ENCODE data around the gene GBGT1.

The GBGT1 gene

GRCh38 chr9:133125941-133126696 is 37.6 kb downstream of the GBGT1 start:
- Histone ChIP-seq H3K4me1 (ENCODE audit: insufficient read depth, poor library complexity, severe bottlenecking) (peaks cover 6% of the 10 kb centered on the region), H3K9me3 (ENCODE audit: severe bottlenecking) (no peaks in the 10 kb centered on the region), H3K27me3 (ENCODE audit: insufficient read depth, poor library complexity, severe bottlenecking) (no peaks in the 10 kb centered on the region), H3K27ac (ENCODE audit: poor library complexity, severe bottlenecking) (no peak overlapping the region), H3K4me3 (ENCODE audit: severe bottlenecking) (no peak overlapping the region), H3K36me3 (ENCODE audit: low read depth) (no peaks in the 10 kb centered on the region)
- no peak for ATAC-seq (ENCODE audit: low read depth)
- no peak for TF ChIP-seq CTCF (IDR thresholded peaks at IDR 0.05; ENCODE audit: poor library complexity, severe bottlenecking)
- DNase-seq (ENCODE audit: low spot score): no peak

- Histone ChIP-seq H3K36me3 (ENCODE audit: low read depth) (no peaks in the 10 kb centered on the region), H3K4me1 (ENCODE audit: insufficient read depth, poor library complexity, severe bottlenecking) (peaks cover 6% of the 10 kb centered on the region), H3K27me3 (ENCODE audit: insufficient read depth, poor library complexity, severe bottlenecking) (no peaks in the 10 kb centered on the region), H3K27ac (ENCODE audit: poor library complexity, severe bottlenecking) (no peak overlapping the region), H3K4me3 (ENCODE audit: severe bottlenecking) (no peak overlapping the region), H3K9me3 (ENCODE audit: severe bottlenecking) (no peaks in the 10 kb centered on the region)
- TF ChIP-seq CTCF (IDR thresholded peaks at IDR 0.05; ENCODE audit: poor library complexity, severe bottlenecking): no peak
- ATAC-seq (ENCODE audit: low read depth): no peak
- no peak for DNase-seq (ENCODE audit: low spot score)
These were observed 38.8 kb downstream of the GBGT1 start for GRCh38 chr9:133124907-133125275.

- no peak for TF ChIP-seq CTCF (IDR thresholded peaks at IDR 0.05; ENCODE audit: poor library complexity, severe bottlenecking)
- no peak for ATAC-seq (ENCODE audit: low read depth)
- Histone ChIP-seq H3K9me3 (ENCODE audit: severe bottlenecking) (no peaks in the 10 kb centered on the region), H3K36me3 (ENCODE audit: low read depth) (no peaks in the 10 kb centered on the region), H3K4me3 (ENCODE audit: severe bottlenecking) (no peak overlapping the region), H3K27ac (ENCODE audit: poor library complexity, severe bottlenecking) (no peak overlapping the region), H3K4me1 (ENCODE audit: insufficient read depth, poor library complexity, severe bottlenecking) (peaks cover 6% of the 10 kb centered on the region), H3K27me3 (ENCODE audit: insufficient read depth, poor library complexity, severe bottlenecking) (no peaks in the 10 kb centered on the region)
- DNase-seq (ENCODE audit: low spot score): no peak
These were observed 39.4 kb downstream of the GBGT1 start for GRCh38 chr9:133124123-133124906.

- Histone ChIP-seq H3K9me3 (ENCODE audit: severe bottlenecking) (no peaks in the 10 kb centered on the region), H3K27me3 (ENCODE audit: insufficient read depth, poor library complexity, severe bottlenecking) (no peaks in the 10 kb centered on the region), H3K36me3 (ENCODE audit: low read depth) (no peaks in the 10 kb centered on the region), H3K27ac (ENCODE audit: poor library complexity, severe bottlenecking) (no peak overlapping the region), H3K4me1 (ENCODE audit: insufficient read depth, poor library complexity, severe bottlenecking) (peaks cover 6% of the 10 kb centered on the region), H3K4me3 (ENCODE audit: severe bottlenecking) (no peak overlapping the region)
- ATAC-seq (ENCODE audit: low read depth): no peak
- no peak for TF ChIP-seq CTCF (IDR thresholded peaks at IDR 0.05; ENCODE audit: poor library complexity, severe bottlenecking)
- no peak for DNase-seq (ENCODE audit: low spot score)
These were observed 40.6 kb downstream of the GBGT1 start for GRCh38 chr9:133122935-133123611.

All from RWPE2 (cell line).